ENCODE measurements around the gene C1orf185. TPM values are rescaled to one million over a fixed set of nuclear protein-coding genes. Genes with fewer than 3 reads are reported as not detected.
"Not testable (repeated sequence)": the region's sequence is repeated elsewhere in the genome, so short reads cannot be mapped to it uniquely, and the experiment has no call there.

Gene C1orf185
- not detected for total RNA-seq

GRCh38 chr1:51101976-51102375, at the start of gene C1orf185:
Gene C1orf185 (plus strand): TSS chr1:51102228. CDS start chr1:51102234, 6 bp downstream.
- DNase-seq (ENCODE audit: low spot score) = no peak

GRCh38 chr1:51058858-51059257, 43.2 kb upstream of the C1orf185 start:
- DNase-seq (ENCODE audit: low spot score) = no peak

GRCh38 chr1:51061231-51061918, 40.7 kb upstream of the C1orf185 start:
- DNase-seq (ENCODE audit: low spot score) = no peak

- no peak for DNase-seq (ENCODE audit: low spot score)
These were observed 38.9 kb upstream of the C1orf185 start for GRCh38 chr1:51063121-51063520.

GRCh38 chr1:51070011-51070410, 32.0 kb upstream of the C1orf185 start:
- no peak for DNase-seq (ENCODE audit: low spot score)

- DNase-seq (ENCODE audit: low spot score) = no peak
These were observed 31.4 kb upstream of the C1orf185 start for GRCh38 chr1:51070640-51071039.

GRCh38 chr1:51071291-51072042, 30.6 kb upstream of the C1orf185 start:
- DNase-seq (ENCODE audit: low spot score) = no peak

GRCh38 chr1:51072043-51072439, 30.0 kb upstream of the C1orf185 start:
- DNase-seq (ENCODE audit: low spot score) = no peak

- no peak for DNase-seq (ENCODE audit: low spot score)
These were observed 29.4 kb upstream of the C1orf185 start for GRCh38 chr1:51072651-51073050.

GRCh38 chr1:51073456-51073855, 28.6 kb upstream of the C1orf185 start:
- no peak for DNase-seq (ENCODE audit: low spot score)

- DNase-seq (ENCODE audit: low spot score) = no peak
These were observed 15.3 kb upstream of the C1orf185 start for GRCh38 chr1:51086496-51087271.

- no peak for DNase-seq (ENCODE audit: low spot score)
These were observed 13.6 kb upstream of the C1orf185 start for GRCh38 chr1:51088474-51088873.

- no peak for DNase-seq (ENCODE audit: low spot score)
These were observed 8.4 kb upstream of the C1orf185 start for GRCh38 chr1:51093581-51093980.

GRCh38 chr1:51097171-51097570, 4.9 kb upstream of the C1orf185 start:
- no peak for DNase-seq (ENCODE audit: low spot score)

GRCh38 chr1:51100264-51100880, 1.7 kb upstream of the C1orf185 start:
- DNase-seq (ENCODE audit: low spot score) = no peak

GRCh38 chr1:51114137-51114536, 12.1 kb downstream of the C1orf185 start:
- DNase-seq (ENCODE audit: low spot score) = no peak

- DNase-seq (ENCODE audit: low spot score) = no peak
These were observed 13.8 kb downstream of the C1orf185 start for GRCh38 chr1:51115714-51116404.

GRCh38 chr1:51119331-51119730, 17.3 kb downstream of the C1orf185 start:
- DNase-seq (ENCODE audit: low spot score) = no peak

- DNase-seq (ENCODE audit: low spot score) = no peak
These were observed 18.6 kb downstream of the C1orf185 start for GRCh38 chr1:51120629-51121028.

GRCh38 chr1:51127152-51127551, 25.1 kb downstream of the C1orf185 start:
- not testable (repeated sequence) for DNase-seq (ENCODE audit: low spot score)

- DNase-seq (ENCODE audit: low spot score) = no peak
These were observed 29.2 kb downstream of the C1orf185 start for GRCh38 chr1:51131185-51131584.
